Activated B cell treated with CpG ODN at 0.5 μM for 24 hours (primary cell): ENCODE results near the gene ALPK1. TPM values are rescaled to one million over a fixed set of nuclear protein-coding genes. Genes with fewer than 3 reads are reported as not detected.
A peak's percentile ranks its signal among the peaks of the same experiment; 100 is the strongest.

ENCODE experiments used
- ATAC-seq: fragments of 200-7000 bp; cut with Tn5 transposase; one replicate; pipeline ENCODE4 v1.10.0; 2021; ENCODE audit warnings: low read depth, mild to moderate bottlenecking, moderate library complexity
- CTCF ChIA-PET: fragments of 350-600 bp; sonication (Branson Sonifier 250); formaldehyde crosslinking; loops from one replicate; lab custom pipeline; 2021; ENCODE audit warnings: antibody characterized with exemption; lab: Charles Lee
- POLR2A ChIA-PET: fragments of 350-600 bp; sonication (Branson Sonifier 250); formaldehyde crosslinking; loops from one replicate; lab custom pipeline; 2021; ENCODE audit warnings: antibody characterized with exemption; lab: Charles Lee
- DNase-seq: peaks from one replicate; pipeline ENCODE4 v3.0.0; 2022
- H3K27ac Mint-ChIP-seq: one replicate; pipeline ENCODE4 v1.8.0; 2020; ENCODE audit warnings: mixed read lengths
- H3K27me3 Mint-ChIP-seq: one replicate; pipeline ENCODE4 v1.8.0; 2021; ENCODE audit warnings: mixed read lengths
- H3K36me3 Mint-ChIP-seq: one replicate; pipeline ENCODE4 v1.8.0; 2021; ENCODE audit warnings: low read depth, mixed read lengths
- H3K4me1 Mint-ChIP-seq: one replicate; pipeline ENCODE4 v1.8.0; 2021; ENCODE audit warnings: mixed read lengths
- H3K4me3 Mint-ChIP-seq: one replicate; pipeline ENCODE4 v1.8.0; 2020; ENCODE audit warnings: mild to moderate bottlenecking, mixed read lengths
- H3K9me3 Mint-ChIP-seq: one replicate; pipeline ENCODE4 v1.8.0; 2020; ENCODE audit warnings: mixed read lengths
- CTCF ChIP-seq: fragments of 200-600 bp; IDR thresholded peaks from one replicate; pipeline ENCODE4 v1.8.0; 2022; ENCODE audit warnings: antibody characterized with exemption, mild to moderate bottlenecking
- intact Hi-C: fragments of 100-400 bp; cut with micrococcal nuclease; formaldehyde crosslinking; loops from one replicate; pipeline ENCODE4 v1.15.1; 2024
- total RNA-seq: library from RNA; stranded (reverse); gene quantifications from 2 replicates; pipeline ENCODE4 v1.2.3, GENCODE V29; 2022

ALPK1 gene
- 23.1 and 26.7 TPM in 2 replicates for total RNA-seq

- Mint-ChIP-seq H3K9me3 (no peaks in the 10 kb centered on the region), H3K27ac (peak within 1 kb of the TSS; percentile 85), H3K36me3 (no peaks in the 10 kb centered on the region), H3K27me3 (no peaks in the 10 kb centered on the region), H3K4me1 (peaks cover 23% of the 10 kb centered on the region), H3K4me3 (peak within 1 kb of the TSS; percentile 85)
- ATAC-seq (peak; percentile 94), DNase-seq (no peak)
- intact Hi-C loops: loop anchor here (1.0 to 2.0 kb wide), 3 partner anchors 9 to 18 kb away; no protein-coding TSS in a partner anchor
- CTCF ChIA-PET: interaction anchor here (1.3 kb wide), 1 partner anchor 12 kb away, joined by 3 read pairs; the partner anchor contains the start of gene TIFA
- POLR2A ChIA-PET: interaction anchor here (0.5 to 2.8 kb wide), 10 partner anchors 11 to 85 kb away, joined by 3 to 59 read pairs (median 6); partner anchors contain the start of genes AP1AR and TIFA
- no peak for TF ChIP-seq CTCF
These were observed at the start of gene ALPK1 for GRCh38 chr4:112296949-112297880. Gene ALPK1, plus strand, starts transcription at chr4:112297369.

GRCh38 chr4:112251019-112251643 lies 46.0 kb upstream of the ALPK1 start:
- Mint-ChIP-seq H3K36me3 (peaks cover 16% of the 10 kb centered on the region), H3K27ac (no peak overlapping the region), H3K9me3 (no peaks in the 10 kb centered on the region), H3K4me3 (no peak overlapping the region), H3K27me3 (no peaks in the 10 kb centered on the region), H3K4me1 (peaks cover 5% of the 10 kb centered on the region)
- DNase-seq (no peak), ATAC-seq (no peak)
- ChIA-PET POLR2A (no interaction called here), CTCF (interaction anchor here (0.8 kb wide), 1 partner anchor 21 kb away, joined by 3 read pairs; no protein-coding TSS in a partner anchor)
- no peak for TF ChIP-seq CTCF
- intact Hi-C loops: no loop called here

GRCh38 chr4:112252234-112252633 lies 44.9 kb upstream of the ALPK1 start:
- Mint-ChIP-seq H3K27ac (no peak overlapping the region), H3K4me3 (no peak overlapping the region), H3K36me3 (peaks cover 21% of the 10 kb centered on the region), H3K9me3 (no peaks in the 10 kb centered on the region), H3K27me3 (no peaks in the 10 kb centered on the region), H3K4me1 (peaks cover 5% of the 10 kb centered on the region)
- ChIA-PET CTCF (no interaction called here), POLR2A (no interaction called here)
- no peak for ATAC-seq
- intact Hi-C loops: loop anchor here (2.0 kb wide), 2 partner anchors 17 to 33 kb away; partner anchors contain the start of gene TIFA
- no peak for TF ChIP-seq CTCF
- DNase-seq: no peak

GRCh38 chr4:112253382-112254000 lies 43.7 kb upstream of the ALPK1 start:
- Mint-ChIP-seq H3K36me3 (peaks cover 21% of the 10 kb centered on the region), H3K4me1 (peaks cover 5% of the 10 kb centered on the region), H3K27ac (no peak overlapping the region), H3K9me3 (no peaks in the 10 kb centered on the region), H3K4me3 (no peak overlapping the region), H3K27me3 (no peaks in the 10 kb centered on the region)
- intact Hi-C loops: loop anchor here (2.0 kb wide), 2 partner anchors 19 to 31 kb away; partner anchors contain the start of gene TIFA
- ChIA-PET POLR2A (no interaction called here), CTCF (no interaction called here)
- TF ChIP-seq CTCF: no peak
- peak; percentile 82 for ATAC-seq
- no peak for DNase-seq
